NCI-H2171 (cell line): ENCODE measurements around the gene RIOK1.
A peak's percentile ranks its signal among the peaks of the same experiment; 100 is the strongest.

Experiments used
- DNase-seq: peaks from one replicate; lab custom pipeline; 2025; lab: John Stamatoyannopoulos, UW

RIOK1 gene

DNA sequence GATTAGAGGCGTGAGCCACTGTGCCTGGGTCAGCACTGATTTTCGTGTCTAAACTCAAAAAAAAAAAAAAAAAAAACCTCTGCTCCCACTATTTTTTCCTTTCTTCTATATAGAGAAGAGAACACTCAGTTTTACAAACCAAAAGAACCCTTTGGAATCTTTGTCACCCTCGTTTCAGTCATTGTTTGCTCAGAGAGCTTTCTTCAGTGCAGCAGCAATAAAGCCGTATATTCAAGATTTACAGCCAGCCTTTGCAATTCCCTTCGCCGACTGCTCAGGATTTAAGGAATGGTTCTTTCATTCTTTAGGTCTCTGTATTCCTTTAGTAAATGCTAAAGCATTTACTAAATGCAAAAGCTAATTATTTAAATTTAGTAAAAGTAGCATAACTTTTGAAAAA, 20.1 kb downstream of the RIOK1 start:
- DNase-seq, result no peak

DNA sequence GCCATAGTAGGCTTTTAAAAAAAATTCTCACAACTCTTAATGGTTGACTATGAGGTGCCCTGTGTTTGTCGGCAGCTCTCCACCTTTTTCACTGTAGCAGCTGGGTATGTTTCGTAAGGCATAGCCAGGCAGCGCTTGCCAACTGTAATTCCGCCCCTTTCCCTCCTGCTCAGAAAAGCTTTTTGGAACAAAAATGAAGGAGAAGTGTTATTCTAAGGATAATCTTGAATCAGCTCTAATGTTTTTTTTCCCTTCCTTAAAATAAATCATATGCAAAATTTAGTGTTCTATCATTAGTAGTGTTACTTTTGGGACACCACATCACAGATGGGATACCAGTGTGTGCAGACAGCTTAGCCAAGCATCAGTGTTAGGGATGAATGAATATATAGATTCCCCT, 21.2 kb downstream of the RIOK1 start:
- no peak for DNase-seq

DNA sequence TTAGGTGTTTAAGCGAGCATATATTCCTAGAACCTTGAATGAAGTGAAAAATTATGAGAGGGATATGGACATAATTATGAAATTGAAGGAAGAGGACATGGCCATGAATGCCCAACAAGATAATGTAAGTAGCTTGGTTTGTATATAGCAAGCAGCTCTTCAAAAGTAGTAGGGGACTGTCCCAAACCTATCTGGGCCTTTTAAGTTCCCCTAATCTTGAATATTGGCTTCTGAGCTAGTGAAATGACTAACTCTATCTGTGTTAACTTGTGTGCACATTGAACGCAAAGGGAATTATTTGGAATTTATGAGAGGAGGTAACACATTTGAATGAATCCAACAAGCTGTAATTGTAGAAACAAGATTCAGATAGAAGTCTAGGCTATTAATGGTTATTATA, 21.7 kb downstream of the RIOK1 start:
- DNase-seq, result no peak

DNA sequence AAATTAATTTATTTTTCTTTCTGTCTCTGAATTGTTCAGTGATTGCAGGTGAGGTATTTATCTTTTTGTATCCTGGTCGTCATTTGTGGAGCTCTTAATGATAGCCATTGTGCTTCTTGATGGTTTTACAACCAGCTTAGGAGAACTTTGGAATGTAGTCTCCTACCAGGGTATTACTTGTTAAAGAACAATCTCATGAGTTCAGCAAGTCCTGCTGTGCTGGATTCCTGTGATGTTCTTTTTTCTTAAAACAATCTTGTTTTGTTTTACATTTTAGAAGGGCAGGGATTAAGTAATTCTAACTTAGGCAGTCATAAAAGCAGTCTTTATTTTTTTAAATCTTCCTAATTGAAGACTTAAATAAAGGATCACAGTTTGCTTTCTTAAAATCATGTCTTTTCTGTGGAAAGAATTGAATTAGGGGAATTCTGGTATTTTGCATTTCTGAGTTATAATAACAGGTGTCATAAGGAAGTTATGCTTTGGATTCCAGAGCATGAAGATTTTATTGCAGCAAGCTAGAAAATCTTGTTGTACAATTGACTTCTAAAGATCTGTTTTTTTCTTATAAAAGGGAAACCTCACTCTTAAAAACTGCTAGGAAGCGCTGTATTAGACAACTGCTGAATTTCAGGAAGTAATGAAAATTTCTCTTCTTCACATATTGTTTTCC, 23.7 kb downstream of the RIOK1 start:
- no peak for DNase-seq

DNA sequence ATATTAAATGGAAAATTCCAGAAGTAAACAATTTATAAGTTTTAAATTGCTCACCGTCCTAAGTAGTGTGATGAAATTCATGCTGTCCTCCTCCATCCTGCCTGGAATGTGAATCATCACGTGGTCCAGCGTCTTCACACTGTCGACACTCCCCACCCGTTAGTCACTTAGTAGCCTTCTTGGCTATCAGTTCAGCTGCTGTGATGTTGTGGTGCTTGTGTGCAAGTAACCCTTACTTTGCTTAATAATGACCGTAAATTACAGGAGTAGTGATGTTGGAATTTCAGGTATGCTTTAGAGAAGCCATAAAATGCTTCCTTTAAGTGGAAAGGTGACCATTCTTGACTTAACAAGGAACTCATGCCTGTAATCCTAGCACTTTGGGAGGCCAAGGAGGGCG, 25.2 kb downstream of the RIOK1 start:
- DNase-seq, result no peak

DNA sequence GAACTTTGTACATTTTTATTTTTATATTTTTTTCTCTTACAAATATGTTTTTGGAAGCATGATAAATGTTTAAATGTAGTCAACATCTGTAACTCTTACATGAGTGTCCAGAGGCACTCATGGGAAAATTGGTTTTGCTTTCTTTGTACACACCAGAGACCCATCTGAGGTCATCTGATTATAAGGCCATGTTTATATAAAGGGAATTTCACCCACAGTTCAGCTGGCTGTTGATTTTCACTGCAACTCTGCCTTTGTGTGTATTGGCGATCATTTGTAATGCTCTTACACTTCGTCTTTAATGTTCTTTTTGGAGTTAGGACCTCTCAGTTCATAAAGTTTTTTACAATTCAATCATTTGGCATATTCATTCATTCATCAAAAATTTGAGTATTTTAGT, 28.1 kb downstream of the RIOK1 start:
- DNase-seq, result no peak

DNA sequence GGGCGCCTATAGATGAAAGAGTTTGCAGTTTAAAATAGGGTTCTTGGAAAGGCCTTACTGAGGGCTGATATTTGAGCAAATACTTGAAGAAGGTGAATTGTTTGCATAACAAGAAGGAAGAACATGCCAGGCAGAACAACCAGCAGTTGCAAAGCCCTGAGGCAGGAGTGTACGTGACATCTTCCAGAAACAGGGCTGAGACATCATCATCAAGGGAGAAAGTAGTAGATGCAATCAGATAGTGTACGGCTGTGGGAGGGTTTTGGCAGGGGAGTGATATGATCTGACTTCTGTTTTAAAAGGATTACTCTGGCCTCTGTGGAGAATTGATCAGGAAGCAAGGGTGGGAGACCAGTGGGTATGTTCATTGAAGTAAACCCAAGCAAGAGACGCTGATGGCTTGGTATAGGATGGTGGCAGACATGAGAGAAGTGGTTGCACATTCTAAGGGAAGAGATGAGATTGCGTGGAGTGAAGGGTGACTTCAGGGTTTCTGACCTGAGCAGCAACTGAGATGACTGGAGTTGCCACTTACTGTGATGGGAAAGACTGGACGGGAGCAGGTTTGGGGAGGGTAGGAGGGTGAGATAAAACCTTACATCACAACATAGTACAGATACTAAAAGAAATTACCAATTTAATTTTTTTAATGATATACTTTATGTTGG, 28.8 kb downstream of the RIOK1 start:
- no peak for DNase-seq

DNA sequence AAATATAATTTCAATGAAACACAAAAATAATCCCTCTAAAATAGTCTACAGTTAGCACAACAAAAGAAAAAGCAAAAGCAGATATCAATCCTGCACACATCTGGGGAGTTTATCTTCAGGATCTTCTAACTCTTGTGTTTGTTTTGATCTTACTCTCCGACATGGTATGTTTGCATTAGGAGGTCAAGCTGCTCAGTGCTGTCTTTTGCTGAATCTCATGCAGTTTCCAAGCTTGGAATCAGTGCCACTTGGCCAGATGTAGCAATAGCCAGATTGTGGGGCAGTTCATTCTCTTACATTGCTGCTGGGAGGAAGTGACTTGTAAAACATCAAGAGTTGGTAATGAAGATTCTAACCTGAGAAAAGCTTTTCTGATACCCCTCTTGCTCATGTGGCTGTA, 29.5 kb downstream of the RIOK1 start:
- no peak for DNase-seq

DNA sequence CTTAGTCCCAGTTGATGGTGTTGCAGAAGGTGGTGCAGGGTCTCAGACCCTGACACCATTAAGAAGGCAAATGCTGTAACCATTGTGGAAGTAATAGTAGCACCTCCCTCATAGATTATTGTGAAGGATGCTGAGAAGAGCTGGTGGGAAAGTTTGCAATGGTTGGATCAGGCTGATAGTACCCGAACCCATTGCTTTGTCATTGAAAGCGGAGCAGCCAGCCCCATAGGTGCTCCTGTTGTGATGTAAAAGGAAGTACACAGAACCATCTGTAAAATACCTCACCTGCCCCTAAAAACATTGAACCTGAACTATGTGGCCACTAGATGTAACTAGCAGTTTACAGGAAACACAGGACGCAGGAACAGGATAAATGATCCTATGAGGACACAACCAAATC, 31.5 kb downstream of the RIOK1 start:
- DNase-seq, result no peak

DNA sequence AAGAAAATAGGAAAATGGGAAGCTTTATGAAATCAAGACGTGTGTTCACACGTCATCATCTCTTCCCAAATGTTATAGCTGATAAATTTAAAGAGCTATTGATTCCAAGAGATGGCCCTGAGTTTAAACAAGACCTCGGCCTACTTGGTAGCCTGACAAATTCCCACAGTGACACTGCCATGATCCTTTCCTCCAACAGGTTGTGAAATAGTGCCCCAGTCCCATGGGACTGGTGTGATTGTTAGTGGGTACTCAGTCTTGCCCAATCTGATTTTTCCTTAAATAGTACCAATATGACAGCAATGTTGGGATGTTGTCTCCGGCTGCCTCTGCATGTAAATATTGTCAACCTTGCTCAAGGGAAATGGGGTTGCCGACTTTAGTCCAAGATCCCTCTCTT, 34.5 kb downstream of the RIOK1 start:
- DNase-seq, result no peak

DNA sequence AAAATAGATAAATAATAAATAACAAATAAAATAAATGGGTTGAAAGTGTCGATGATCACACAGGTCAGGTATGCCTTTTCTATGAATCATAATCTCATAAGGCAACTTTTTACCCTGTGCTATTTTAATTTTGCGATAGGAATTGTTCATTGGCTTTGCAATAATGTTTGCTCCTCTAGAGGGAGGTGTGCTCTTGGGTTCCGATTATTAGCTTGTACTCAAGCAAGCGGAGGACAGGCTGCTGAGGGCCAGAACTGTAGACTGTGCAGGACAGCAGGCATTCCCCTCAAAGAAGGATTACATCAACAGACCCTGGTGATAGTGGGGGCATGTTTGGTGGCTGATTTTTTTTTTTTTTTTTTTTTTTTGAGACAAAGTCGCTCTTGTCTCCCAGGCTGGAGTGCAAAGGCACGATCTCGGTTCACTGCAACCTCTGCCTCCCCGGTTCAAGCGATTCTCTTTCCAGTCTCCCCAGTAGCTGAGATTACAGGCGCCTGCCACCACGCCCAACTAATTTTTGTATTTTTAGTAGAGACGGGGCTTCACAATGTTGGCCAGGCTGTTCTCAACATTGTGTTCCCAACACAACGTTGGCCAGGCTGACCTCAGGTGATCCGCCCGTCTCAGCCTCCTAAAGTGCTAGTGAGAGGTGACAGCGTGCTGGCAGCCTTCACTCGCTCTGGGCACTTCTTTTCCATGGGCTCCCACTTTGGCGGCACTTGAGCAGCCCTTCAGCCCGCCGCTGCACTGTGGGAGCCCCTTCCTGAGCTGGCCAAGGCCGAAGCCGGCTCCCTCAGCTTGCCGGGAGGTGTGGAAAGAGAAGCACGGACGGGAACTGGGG, 35.6 kb downstream of the RIOK1 start:
- peak; percentile 28 for DNase-seq

DNA sequence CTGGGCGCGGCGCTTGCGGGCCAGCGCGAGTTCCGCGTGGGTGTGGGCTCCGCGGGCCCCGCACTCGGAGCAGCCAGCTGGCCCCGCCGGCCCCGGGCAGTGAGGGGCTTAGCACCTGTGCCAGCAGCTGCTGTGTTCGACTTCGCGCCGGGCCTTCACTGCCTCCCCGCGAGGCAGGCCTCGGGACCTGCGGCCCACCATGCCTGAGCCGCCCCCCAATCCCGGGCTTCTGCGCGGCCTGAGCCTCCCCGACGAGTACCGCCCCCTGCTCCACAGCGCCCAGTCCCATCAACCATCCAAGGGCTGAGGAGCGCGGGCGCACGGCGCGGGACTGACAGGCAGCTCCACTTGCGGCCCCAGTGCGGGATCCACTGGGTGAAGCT, 36.2 kb downstream of the RIOK1 start:
- DNase-seq, result no peak

DNA sequence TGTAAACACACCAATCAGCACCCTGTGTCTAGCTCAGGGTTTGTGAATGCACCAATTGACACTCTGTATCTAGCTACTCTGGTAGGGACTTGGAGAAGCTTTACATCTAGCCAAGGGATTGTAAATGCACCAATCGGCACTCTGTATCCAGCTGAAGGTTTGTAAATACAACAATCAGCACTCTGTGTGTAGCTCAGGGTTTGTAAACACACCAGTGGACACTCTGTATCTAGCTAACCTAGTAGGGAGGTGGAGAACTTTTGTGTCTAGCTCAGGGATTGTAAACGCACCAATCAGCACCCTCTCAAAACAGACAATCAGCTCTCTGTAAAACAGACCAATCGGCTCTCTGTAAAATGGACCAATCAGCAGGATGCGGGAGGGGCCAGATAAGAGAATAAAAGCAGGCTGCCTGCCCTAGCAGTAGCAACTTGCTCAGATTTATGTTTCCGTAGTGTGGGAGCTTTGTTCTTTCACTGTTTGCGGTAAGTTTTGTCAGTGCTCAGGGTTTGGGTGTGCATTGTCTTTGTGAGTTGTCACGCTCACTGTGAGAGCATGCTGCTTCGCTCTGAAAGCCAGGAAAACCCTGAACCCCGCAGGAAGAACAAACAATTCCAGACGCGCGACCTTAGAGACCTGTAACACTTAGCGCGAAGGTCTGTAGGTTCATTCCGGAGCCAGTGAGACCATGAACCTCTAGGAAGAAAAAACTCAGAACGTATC, 37.0 kb downstream of the RIOK1 start:
- no peak for DNase-seq

DNA sequence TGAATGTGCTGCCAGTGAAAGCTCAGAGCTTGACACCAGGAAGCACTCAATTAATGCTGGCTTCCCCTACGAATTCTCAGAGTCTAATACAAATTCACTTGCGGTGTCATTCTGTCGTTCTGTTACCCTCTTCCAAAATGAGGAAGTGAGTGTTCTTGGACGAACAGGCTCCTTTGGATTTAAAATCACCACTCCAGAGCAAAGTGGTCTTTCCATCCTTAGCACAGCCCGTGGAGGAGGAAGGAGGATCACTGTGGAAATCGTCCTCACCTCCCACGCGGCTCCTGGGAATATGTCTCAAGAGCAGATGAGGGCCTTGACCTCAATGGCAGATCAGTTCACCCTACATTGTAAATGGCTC, 41.7 kb downstream of the RIOK1 start:
- DNase-seq, result no peak

DNA sequence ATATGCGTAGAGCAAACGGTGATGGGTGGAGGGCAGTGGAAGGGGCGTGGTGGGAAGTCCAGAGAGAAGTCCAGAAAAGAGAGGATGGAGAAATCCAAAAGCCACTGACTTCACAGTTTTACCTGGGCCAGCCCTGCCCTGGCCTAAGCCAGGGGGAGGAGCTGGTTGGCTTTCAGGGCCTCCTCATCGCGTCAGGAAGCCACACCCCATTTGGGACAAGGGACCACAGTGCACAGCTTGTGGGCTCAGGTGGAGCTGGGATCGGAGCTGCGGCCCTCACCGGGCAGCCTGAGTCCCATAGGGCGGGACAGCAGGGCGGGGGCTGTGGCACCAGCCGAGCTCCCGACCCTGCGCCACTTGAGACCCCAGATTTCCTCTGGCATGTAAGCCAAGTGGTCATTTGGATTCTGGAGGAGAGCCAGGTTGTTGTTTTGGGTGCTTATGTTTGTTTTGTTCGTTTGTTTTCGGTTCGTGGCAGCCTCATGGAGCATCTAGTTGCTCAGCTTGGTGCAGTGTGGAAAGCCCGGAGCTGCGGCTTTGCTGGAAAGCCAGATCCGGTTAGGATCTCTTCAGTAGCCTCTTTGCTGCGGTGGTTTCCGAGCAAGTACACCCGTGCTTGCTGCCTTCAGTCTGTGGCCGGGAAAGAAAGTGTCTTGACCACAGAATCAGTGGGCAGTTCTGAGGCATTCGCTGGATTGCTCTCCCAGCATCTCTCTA, 42.2 kb downstream of the RIOK1 start:
- no peak for DNase-seq

DNA sequence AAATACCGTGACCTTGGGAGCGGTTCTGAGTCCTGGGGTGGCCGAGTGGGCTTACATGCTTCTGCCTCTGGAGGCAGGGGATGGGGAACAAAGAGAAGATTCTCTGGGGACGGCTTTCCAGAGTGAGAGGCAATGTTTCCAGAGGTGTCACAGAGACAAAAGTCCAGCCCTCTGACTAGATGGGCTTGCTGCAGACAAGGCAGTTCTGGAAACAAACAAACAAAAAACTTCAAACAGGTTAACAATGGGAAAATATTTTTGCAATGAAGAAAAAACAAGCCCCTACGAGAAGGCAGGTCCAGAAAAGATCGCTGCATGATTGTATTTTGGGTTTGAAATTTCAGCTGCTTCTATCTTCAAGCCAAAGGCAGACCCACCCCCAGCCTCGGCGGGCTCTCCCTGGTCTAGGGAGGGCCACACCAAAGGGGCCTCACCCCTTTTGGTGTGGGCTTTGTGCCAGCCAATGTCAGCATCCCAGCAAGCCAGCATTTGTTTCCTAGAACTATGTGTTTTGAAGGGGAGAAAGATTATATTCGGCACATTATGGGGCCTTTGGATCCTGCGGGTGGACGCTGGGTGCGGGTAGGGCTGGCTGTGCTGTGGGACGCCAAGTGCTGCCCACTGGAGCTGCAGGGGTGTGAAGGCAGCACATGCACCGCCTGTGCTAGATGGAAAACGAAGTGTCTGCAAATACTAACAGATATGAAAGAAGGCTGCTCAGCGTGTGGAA, 42.9 kb downstream of the RIOK1 start:
- no peak for DNase-seq

DNA sequence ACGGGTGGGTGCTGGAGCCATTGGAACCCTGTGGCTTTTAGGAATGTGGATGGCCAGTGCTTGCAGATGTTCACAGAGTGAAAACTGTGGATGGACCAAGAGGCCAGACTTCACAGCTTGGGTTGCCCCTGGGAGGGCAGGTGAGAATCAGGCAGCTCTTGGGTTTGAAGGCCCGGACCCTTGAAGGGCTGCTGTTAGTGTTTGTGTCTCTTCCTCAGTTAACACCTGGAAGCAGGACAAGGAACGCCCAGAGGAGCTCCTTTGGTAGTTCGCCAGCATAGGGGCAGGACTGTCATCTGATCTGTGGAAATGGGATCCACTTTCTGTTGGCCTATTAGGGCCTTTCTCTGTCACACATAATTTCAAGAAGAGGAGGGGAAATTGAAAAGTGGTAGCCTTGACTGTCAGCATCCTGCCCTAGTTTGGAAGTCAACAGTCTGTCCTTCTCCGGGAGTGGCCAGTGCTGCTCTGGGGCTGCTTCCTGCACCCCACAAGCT, 43.6 kb downstream of the RIOK1 start:
- DNase-seq, result peak; percentile 61

DNA sequence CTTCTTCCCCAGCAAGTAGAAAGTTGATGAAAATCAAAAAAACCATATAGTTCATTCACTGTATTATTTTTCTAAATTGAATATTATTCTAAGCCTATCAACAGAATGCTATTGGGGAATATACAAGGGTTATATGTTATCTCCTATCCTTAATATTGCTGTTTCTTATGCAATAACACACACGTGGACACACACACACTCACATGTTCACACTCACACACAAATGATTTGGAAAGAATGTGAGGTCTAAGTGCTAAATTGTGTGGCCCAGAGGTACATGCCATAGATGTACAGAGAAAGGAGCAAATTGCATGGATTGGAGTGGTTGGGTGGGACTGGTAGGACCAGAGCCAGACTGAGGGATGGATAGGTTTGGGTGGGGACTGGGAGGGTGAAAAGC, 45.1 kb downstream of the RIOK1 start:
- no peak for DNase-seq

DNA sequence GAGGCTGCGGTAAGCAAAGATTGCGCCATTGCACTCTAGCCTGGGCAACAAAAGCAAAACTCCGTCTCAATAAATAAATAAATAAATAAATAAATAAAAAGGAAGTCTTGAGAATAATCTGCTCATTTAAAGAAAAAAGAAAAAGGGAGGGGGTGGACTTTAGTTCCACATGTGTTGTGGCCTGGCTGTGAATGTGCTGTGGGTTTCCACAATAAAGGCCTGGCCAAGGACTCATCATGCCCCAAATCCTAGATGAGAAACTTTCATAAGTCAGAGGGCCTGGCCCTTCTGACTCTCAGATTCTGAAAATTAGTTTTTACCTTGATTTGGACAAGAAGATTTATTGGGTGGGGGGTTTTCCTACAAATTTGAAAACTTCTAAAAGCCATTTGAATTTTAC, 48.4 kb downstream of the RIOK1 start:
- DNase-seq, result no peak

DNA sequence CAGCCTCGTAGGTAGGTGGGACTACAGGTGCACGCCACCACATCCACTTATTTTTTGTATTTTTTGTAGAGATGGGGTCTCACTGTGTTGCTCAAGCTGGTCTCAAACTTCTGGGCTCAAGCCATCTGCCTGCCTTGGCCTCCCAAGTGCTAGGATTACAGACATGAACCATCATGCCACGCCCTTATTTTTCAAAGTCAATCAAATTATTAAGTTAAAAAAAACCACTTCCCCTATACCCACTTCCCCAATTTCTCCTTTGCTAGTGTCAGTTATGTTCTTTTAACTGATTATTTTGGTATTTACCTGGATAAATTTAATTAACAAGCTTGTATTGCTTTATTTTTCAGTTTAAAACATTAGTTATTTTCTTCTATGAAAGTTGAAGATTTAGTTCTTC, 49.6 kb downstream of the RIOK1 start:
- no peak for DNase-seq

DNA sequence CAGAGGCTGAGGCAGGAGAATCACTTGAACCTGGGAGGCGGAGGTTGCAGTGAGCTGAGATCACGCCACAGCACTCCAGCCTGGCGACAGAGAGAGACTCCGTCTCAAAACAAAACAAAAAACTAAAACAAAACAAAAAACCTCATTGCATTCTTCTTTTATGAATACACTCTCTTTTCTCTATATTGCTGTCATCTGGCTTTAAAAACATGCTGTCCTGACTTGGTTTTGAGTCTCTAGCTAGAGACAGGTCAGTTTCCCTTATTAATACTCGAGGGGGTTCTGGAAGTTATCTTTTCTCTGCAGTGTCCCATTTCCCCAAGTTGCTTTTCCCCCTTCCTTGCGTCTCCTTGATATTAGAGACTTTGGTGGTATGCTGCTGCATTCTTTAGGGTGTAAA, 50.9 kb downstream of the RIOK1 start:
- DNase-seq, result no peak
